Small intestine (tissue), 16 donors: ENCODE data around the gene CFAP97. TPM values are rescaled to one million over a fixed set of nuclear protein-coding genes. Genes with fewer than 3 reads are reported as not detected.
A peak's percentile ranks its signal among the peaks of the same experiment; 100 is the strongest.

ENCODE experiments used
- DNase-seq, 2 donors: peaks; one replicate each; pipeline versions ENCODE4 v3.0.0 to v3.0.0-alpha.2; 2013
- FAIRE-seq: peaks from 2 replicates; lab custom pipeline; 2012; peaks lifted over from hg19 to GRCh38; lab: Jason Lieb, UNC
- H3K27ac ChIP-seq, 3 donors: one replicate each; pipeline ENCODE4 v1.5.1; 2013; ENCODE audit warnings: low read length in 2 of 3, mild to moderate bottlenecking in 2 of 3, control low read depth in 1 of 3, inconsistent platforms in 1 of 3, low read depth in 1 of 3, moderate library complexity in 1 of 3
- H3K27me3 ChIP-seq, 3 donors: one replicate each; pipeline ENCODE4 v1.6.1; 2013; ENCODE audit warnings: low read length in 3 of 3, inconsistent platforms in 1 of 3; ENCODE audit not compliant: control insufficient read depth in 3 of 3, insufficient read depth in 3 of 3
- H3K36me3 ChIP-seq, 3 donors: one replicate each; pipeline ENCODE4 v1.6.1; 2013; ENCODE audit warnings: low read length in 3 of 3, inconsistent platforms in 1 of 3, low read depth in 1 of 3, mild to moderate bottlenecking in 1 of 3, moderate library complexity in 1 of 3; ENCODE audit not compliant: control insufficient read depth in 3 of 3, insufficient read depth in 2 of 3
- H3K4me1 ChIP-seq, 3 donors: one replicate each; pipeline ENCODE4 v1.6.1; 2013; ENCODE audit warnings: low read length in 2 of 3, inconsistent platforms in 1 of 3, low read depth in 1 of 3, mild to moderate bottlenecking in 1 of 3, moderate library complexity in 1 of 3; ENCODE audit not compliant: control insufficient read depth in 3 of 3, insufficient read depth in 2 of 3
- H3K4me3 ChIP-seq, 3 donors: one replicate each; pipeline ENCODE4 v1.5.1; 2013; ENCODE audit warnings: low read length in 3 of 3, control low read depth in 1 of 3, inconsistent platforms in 1 of 3, low read depth in 1 of 3, mild to moderate bottlenecking in 1 of 3, moderate library complexity in 1 of 3
- H3K9me3 ChIP-seq, 2 donors: one replicate each; pipeline ENCODE4 v1.6.1; 2013; ENCODE audit warnings: low read depth in 1 of 2, low read length in 1 of 2; ENCODE audit not compliant: control insufficient read depth in 2 of 2, insufficient read depth in 1 of 2
- WGBS, 3 donors: extraction: QIAGEN DNeasy Blood & Tissue Kit; methylation state at CpG; one replicate each; pipeline ENCODE4 v1.1.7; 2013; 5-methylcytosine and 5-hydroxymethylcytosine counted together
- long read RNA-seq, 10 donors: transcript quantifications; one replicate each; lab custom pipeline, GENCODE V29; 2026
- polyA plus RNA-seq, 4 donors: library from polyadenylated mRNA; stranded (reverse) in 3 of 4; unstranded in 1 of 4; fragments of 200-250 nt in 3 of 4; fragments of 120-200 nt in 1 of 4; gene quantifications; one replicate each; pipeline versions ENCODE4 v1.2.1 to v1.2.3, GENCODE V29; 2013
- donor health status: healthy with polysubstance abuse.
- donor health status: control.
- donor health status: control.
- donor health status: Bipolar disorder and iron deficiency.
- donor health status: healthy.

CFAP97 gene
- 10 to 100 TPM in 1 of 4 donors, 1 to 10 TPM in 3; 1.6 to 19.7 (median 5.5) TPM for polyA plus RNA-seq
- long read RNA-seq, donor 1, full-length matches to known transcripts, result 6 of 69 reads
- long read RNA-seq, donor 1, partial matches to known transcripts, result 63 of 69 reads
- long read RNA-seq, donor 1, other reads (novel, unspliced or antisense), result 0 of 69 reads
- long read RNA-seq, donor 2, result 0 reads
- long read RNA-seq, donor 3, full-length matches to known transcripts, result 3 of 14 reads
- long read RNA-seq, donor 3, partial matches to known transcripts, result 11 of 14 reads
- long read RNA-seq, donor 3, other reads (novel, unspliced or antisense), result 0 of 14 reads
- long read RNA-seq, donor 4, result 0 reads
- long read RNA-seq, donor 5, partial matches to known transcripts, result 5 of 5 reads
- long read RNA-seq, donor 5, other reads (novel, unspliced or antisense), result 0 of 5 reads
- long read RNA-seq, donor 6, full-length matches to known transcripts, result 2 of 12 reads
- long read RNA-seq, donor 6, partial matches to known transcripts, result 10 of 12 reads
- long read RNA-seq, donor 6, other reads (novel, unspliced or antisense), result 0 of 12 reads
- long read RNA-seq, donor 7, full-length matches to known transcripts, result 5 of 59 reads
- long read RNA-seq, donor 7, partial matches to known transcripts, result 54 of 59 reads
- long read RNA-seq, donor 7, other reads (novel, unspliced or antisense), result 0 of 59 reads
- long read RNA-seq, donor 8, full-length matches to known transcripts, result 1 of 1 reads
- long read RNA-seq, donor 8, partial matches to known transcripts, result 0 of 1 reads
- long read RNA-seq, donor 8, other reads (novel, unspliced or antisense), result 0 of 1 reads
- long read RNA-seq, donor 9, result 0 reads
- long read RNA-seq, donor 10, full-length matches to known transcripts, result 2 of 8 reads
- long read RNA-seq, donor 10, partial matches to known transcripts, result 6 of 8 reads
- long read RNA-seq, donor 10, other reads (novel, unspliced or antisense), result 0 of 8 reads

DNA sequence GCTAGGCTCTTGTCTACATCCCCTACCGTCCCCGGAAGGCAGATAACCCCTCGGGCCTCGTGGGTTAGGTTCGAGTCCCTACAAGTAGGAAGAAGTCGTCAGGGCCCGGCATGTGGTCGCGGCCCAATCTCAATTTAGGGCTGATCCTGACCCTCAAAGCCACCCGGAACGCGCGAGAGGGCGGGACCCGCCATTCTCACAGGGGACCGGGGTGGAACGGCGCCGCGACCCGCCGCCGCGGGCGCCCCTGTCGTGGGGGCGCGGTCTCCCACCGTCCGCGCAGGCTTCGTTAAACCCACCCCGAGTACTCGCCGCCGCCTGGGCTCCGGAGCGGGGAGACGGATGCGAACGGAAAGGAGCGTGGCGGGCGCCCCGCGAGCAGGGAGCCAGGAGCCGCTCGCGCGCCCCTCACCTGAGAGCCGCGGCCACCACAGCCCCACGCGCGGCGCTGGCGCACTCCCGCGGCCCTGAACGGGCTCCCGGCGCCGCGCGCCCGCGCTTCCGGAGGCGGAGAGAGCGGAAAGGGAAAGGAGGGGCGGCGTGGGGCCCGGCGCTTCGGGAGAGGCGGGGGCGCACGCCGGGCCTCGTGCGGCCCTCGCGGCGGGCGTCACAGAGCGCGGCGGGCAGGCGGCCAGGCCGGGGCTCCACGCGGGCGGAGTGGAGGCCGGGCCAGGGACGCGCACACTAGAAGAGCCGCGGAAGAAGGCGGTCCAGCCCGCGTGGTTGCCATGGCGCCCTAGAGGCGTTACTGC, at the start of gene CFAP97:
Gene CFAP97 (minus strand): TSS at position 515 of the 752 bp plus-strand sequence. CDS start 12,804 bp downstream, outside the sequence.
- H3K4me1 ChIP-seq, result peaks cover 0 to 26% (median 2%) of the 10 kb centered on the region in 3 donors
- DNase-seq (peak; percentile 79 to 91), FAIRE-seq (no peak)
- H3K9me3 ChIP-seq, result no peaks in the 10 kb centered on the region
- peaks cover 0 to 8% (median 0%) of the 10 kb centered on the region in 3 donors for H3K36me3 ChIP-seq
- 0 to 1% (median 1%) methylated on average over 69 to 103 of the region's 103 CpGs for WGBS, 3 donors
- H3K27ac ChIP-seq, result peak within 1 kb of the TSS; percentile 84 to 95 (median 84)
- no peaks in the 10 kb centered on the region for H3K27me3 ChIP-seq
- H3K4me3 ChIP-seq, result peak within 1 kb of the TSS; percentile 55 to 93 (median 67)

DNA sequence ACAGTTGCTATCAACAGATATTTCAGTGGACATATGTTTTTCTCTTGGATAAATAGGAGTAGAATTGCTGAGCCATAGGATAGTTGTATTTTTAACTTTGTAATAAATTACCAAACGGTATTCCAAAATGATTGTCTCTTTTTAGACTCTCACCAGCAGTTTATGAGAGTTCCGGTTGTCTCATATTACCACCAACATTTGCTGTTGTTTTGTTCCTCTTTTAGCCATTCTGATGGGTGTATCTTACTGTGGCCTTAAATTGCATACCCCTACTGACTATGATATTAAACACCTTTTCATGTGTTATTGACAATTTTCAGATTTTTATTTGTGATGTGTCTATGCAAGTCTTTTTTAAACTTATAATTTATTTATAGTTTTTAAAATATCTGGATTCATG, 45.3 kb upstream of the CFAP97 start:
- FAIRE-seq (peak; percentile 26), DNase-seq (no peak)
- Histone ChIP-seq H3K36me3 (no peaks in the 10 kb centered on the region), H3K9me3 (no peaks in the 10 kb centered on the region), H3K27me3 (no peaks in the 10 kb centered on the region), H3K27ac (no peak overlapping the region), H3K4me3 (no peak overlapping the region), H3K4me1 (no peaks in the 10 kb centered on the region)
- 69 to 91% (median 85%) methylated on average over 2 of the region's 2 CpGs for WGBS, 3 donors

DNA sequence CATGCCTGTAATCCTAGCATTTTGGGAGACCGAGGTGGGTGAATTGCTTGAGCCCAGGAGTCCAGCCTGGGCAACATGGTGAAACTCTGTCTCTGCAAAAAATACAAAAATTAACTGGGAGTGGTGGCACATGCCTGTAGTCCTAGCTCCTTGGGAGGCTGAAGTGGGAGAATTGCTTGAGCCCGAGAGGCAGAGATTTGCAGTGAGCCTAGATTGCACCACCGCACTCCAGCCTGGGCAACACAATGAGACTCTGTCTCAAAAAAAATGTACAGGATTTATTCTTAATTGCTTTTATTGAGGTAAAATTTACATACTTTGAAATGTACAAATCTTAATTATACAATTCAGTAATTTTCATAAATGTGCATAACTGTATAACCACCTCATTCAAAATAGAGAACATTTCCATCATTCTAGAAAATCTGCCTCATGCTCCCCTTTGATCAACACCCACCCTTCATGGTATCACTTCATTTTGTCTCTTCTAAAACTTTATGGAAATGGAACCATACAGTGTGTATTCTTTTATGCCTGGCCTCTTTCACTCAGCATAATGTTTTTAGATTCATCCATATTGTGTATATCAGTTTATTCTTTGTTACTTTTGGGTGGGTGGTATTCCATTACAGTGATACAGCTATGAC, 44.7 kb upstream of the CFAP97 start:
- DNase-seq (no peak), FAIRE-seq (no peak)
- no peaks in the 10 kb centered on the region for H3K27me3 ChIP-seq
- H3K27ac ChIP-seq, result no peak overlapping the region
- H3K36me3 ChIP-seq, result no peaks in the 10 kb centered on the region
- 97 to 99% (median 98%) methylated on average over 3 of the region's 3 CpGs for WGBS, 3 donors
- H3K9me3 ChIP-seq, result no peaks in the 10 kb centered on the region
- H3K4me1 ChIP-seq, result no peaks in the 10 kb centered on the region
- H3K4me3 ChIP-seq, result no peak overlapping the region

DNA sequence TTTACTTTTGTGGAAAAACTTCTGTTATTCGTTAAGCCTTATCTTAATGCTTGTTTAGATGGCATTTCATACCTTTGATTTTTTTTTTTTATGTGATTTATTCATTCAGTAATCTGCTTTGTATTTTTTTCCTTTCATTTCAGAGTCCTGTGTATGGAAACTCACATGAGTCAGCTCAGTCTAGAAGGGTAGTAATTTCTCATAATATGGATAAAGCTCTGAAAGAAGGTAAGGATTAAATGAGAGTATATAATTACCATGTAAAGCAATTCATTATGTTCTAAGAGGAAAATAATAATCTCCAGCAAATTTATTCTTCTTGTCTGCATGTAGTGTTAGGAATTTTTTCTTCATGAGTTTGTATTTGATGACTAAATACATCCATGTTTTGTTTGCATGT, 43.4 kb upstream of the CFAP97 start:
- no peaks in the 10 kb centered on the region for H3K27me3 ChIP-seq
- H3K27ac ChIP-seq, result no peak overlapping the region
- WGBS, 3 donors, result 79 to 94% (median 87%) methylated on average over 1 of the region's 1 CpG
- H3K4me3 ChIP-seq, result no peak overlapping the region
- H3K9me3 ChIP-seq, result peaks cover 0 to 5% of the 10 kb centered on the region in 2 donors
- DNase-seq (no peak), FAIRE-seq (no peak)
- H3K4me1 ChIP-seq, result no peaks in the 10 kb centered on the region
- no peaks in the 10 kb centered on the region for H3K36me3 ChIP-seq

DNA sequence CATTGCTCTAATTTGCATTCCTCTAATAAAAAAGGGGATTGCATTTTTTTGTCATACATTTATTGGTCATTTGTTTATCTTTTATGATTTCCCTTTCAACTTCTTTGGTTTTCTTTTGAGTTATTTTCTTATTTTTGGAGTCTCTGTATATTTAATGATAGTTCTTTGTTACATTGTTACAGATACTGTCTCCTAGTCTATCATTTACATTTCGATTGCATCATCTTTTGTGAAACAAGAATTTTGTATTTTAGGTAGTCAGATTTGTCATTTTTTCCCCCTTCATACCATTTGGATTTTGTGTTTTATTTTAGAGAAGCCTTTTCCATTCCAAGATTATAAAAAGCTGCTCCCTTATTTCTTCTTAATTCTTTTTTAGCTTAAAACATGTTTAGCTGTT, 42.7 kb upstream of the CFAP97 start:
- peaks cover 0 to 6% of the 10 kb centered on the region in 2 donors for H3K9me3 ChIP-seq
- WGBS, 3 donors, result 70 to 89% (median 86%) methylated on average over 1 of the region's 1 CpG

DNA sequence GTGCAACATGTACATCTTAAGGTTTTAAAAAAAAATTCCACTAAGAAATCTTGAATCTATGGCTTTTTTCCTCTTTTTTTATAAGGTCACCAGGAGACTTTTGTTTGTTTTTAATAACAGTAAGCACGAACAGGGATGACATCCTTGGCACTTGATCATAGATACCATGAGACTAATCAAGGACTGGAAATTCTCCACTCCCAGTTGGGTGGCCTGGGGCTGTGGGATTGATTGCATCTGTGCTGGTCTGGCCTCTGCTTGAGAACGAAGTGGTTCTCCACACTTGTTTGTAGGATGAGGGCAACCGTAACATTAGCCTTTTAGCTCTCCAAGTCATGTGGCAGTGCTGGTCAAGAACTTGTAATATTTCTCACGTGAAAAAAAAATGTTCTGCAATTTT, 41.0 kb upstream of the CFAP97 start:
- FAIRE-seq (no peak), DNase-seq (no peak)
- H3K9me3 ChIP-seq, result peaks cover 0 to 6% of the 10 kb centered on the region in 2 donors
- no peaks in the 10 kb centered on the region for H3K4me1 ChIP-seq
- H3K4me3 ChIP-seq, result no peak overlapping the region
- no peaks in the 10 kb centered on the region for H3K27me3 ChIP-seq
- H3K27ac ChIP-seq, result no peak overlapping the region
- H3K36me3 ChIP-seq, result no peaks in the 10 kb centered on the region
- WGBS, 3 donors, result 67 to 71% (median 68%) methylated on average over 4 of the region's 4 CpGs

More for the DNA sequence above, 42.7 kb upstream of the CFAP97 start:
- no peak overlapping the region for H3K27ac ChIP-seq
- no peaks in the 10 kb centered on the region for H3K4me1 ChIP-seq
- DNase-seq (no peak), FAIRE-seq (peak; percentile 26)
- no peaks in the 10 kb centered on the region for H3K27me3 ChIP-seq
- no peaks in the 10 kb centered on the region for H3K36me3 ChIP-seq
- no peak overlapping the region for H3K4me3 ChIP-seq

DNA sequence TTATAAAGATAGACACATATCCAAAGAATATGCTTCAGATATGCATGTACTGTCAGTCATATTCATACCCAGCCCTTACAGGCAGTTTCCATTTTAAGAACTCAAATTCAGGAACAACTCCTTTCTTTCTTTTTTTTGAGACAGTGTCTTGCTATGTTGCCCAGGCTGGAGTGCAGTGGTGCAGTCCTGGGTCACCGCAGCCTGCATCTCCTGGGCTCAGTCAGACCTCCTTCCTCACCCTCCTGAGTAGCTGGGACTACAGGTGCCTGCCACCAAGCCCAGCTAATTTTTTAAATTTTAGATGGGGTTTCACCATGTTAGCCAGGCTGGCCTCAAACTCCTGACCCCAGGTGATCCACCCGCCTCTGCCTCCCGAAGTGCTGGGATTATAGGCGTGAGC, 40.1 kb upstream of the CFAP97 start:
- no peaks in the 10 kb centered on the region for H3K27me3 ChIP-seq
- FAIRE-seq (no peak), DNase-seq (no peak)
- WGBS, 3 donors, result 87 to 94% (median 91%) methylated on average over 4 of the region's 4 CpGs
- H3K27ac ChIP-seq, result no peak overlapping the region
- H3K36me3 ChIP-seq, result no peaks in the 10 kb centered on the region
- no peak overlapping the region for H3K4me3 ChIP-seq
- H3K9me3 ChIP-seq, result peaks cover 0 to 8% of the 10 kb centered on the region in 2 donors
- no peaks in the 10 kb centered on the region for H3K4me1 ChIP-seq
